ENCODE data around the gene USP17L26. TPM values are rescaled to one million over a fixed set of nuclear protein-coding genes. Genes with fewer than 3 reads are reported as not detected.
"Not testable (repeated sequence)": the region's sequence is repeated elsewhere in the genome, so short reads cannot be mapped to it uniquely, and the experiment has no call there.

USP17L26 gene
- total RNA-seq, 1 experiment from 2014 or later = not detected

GRCh38 chr4:9348593-9348992 lies 14.1 kb downstream of the USP17L26 start, which contains the start of gene USP17L28:
Gene USP17L28 (plus strand): TSS chr4:9348893. CDS start chr4:9348893, 0 bp downstream.
- H3K36me3 Mint-ChIP-seq (ENCODE audit: insufficient read depth in 1 of 3, low read depth in 3 of 3); H2BK20ac ChIP-seq (ENCODE audit: low read depth, low read length, poor library complexity, severe bottlenecking); H3K4me1 Mint-ChIP-seq; H3K56ac ChIP-seq (ENCODE audit: insufficient read length, low read depth, low read length); DNase-seq; H2BK15ac ChIP-seq (ENCODE audit: low read depth, low read length); H4K5ac ChIP-seq (ENCODE audit: insufficient read length, low read depth, low read length); H3K27ac Mint-ChIP-seq; H3K4me2 ChIP-seq (ENCODE audit: insufficient read depth, insufficient read length, low read length); H3K14ac ChIP-seq (ENCODE audit: insufficient read depth, low read length); H3K9me3 ChIP-seq (ENCODE audit: control insufficient read depth, low read depth, low read length); H2AFZ ChIP-seq (ENCODE audit: low read length); H4K8ac ChIP-seq (replicated peaks; ENCODE audit: insufficient read length, low read depth, low read length); H3K9ac ChIP-seq (ENCODE audit: extremely low read depth, insufficient read length, low read length); H2BK120ac ChIP-seq (ENCODE audit: low read depth, low read length, poor library complexity, severe bottlenecking); H3K79me2 ChIP-seq (ENCODE audit: insufficient read depth, low read length); H3K18ac ChIP-seq (ENCODE audit: insufficient read length, low read depth, low read length); H3K27me3 ChIP-seq (ENCODE audit: insufficient read depth, low read length); H3K4me1 ChIP-seq (ENCODE audit: insufficient read depth, low read length); H3K23ac ChIP-seq (ENCODE audit: insufficient read length, low read depth, low read length); H3K23me2 ChIP-seq (ENCODE audit: insufficient read length, low read depth, low read length, poor library complexity, severe bottlenecking); H3K4me3 Mint-ChIP-seq; H3K4ac ChIP-seq (ENCODE audit: low read depth, low read length); H2BK12ac ChIP-seq (ENCODE audit: insufficient read length, low read depth, low read length); H3T11ph ChIP-seq (ENCODE audit: low read length); H4K20me1 ChIP-seq (ENCODE audit: control insufficient read depth, insufficient read depth, insufficient read length); H3K9me3 Mint-ChIP-seq; H2BK5ac ChIP-seq (ENCODE audit: insufficient read length, low read length); H3K27ac ChIP-seq (ENCODE audit: insufficient read length, low read depth, low read length); H3K79me1 ChIP-seq (ENCODE audit: insufficient read depth, low read depth, low read length, poor library complexity, severe bottlenecking); H4K91ac ChIP-seq (ENCODE audit: insufficient read length, low read depth, low read length); H2AK5ac ChIP-seq (ENCODE audit: insufficient read length, low read length); H3K27me3 Mint-ChIP-seq (ENCODE audit: low read depth): not testable (repeated sequence)
- no CpG with 5 or more reads among the region's 15 CpGs for WGBS (ENCODE audit: extremely low coverage, insufficient read length, low lambda C conversion rate)

DNA sequence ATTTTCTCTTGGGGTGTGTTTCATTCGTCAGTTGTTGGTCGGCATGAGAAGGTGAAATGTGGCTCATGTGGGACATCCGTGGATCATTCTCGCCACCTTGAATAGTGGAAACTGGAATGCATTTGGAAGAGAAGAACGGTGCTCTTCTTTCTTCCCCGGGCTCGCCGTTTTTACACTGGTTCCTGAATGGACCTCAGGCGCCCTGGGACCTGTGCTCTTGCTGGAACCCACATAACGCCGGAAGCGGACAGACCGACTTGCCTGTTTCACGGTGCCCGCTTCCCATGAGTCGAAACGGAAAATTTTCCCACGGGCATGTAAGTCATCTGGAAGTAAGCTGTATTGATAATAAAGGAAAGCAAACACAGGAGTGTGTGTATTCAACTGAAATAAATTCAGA lies 16.4 kb downstream of the USP17L26 start:
- not testable (repeated sequence) for H3K18ac ChIP-seq (ENCODE audit: insufficient read length, low read depth, low read length); H4K91ac ChIP-seq (ENCODE audit: insufficient read length, low read depth, low read length); H3K4me2 ChIP-seq (ENCODE audit: insufficient read depth, insufficient read length, low read length); H2BK12ac ChIP-seq (ENCODE audit: insufficient read length, low read depth, low read length); H3K9ac ChIP-seq (ENCODE audit: extremely low read depth, insufficient read length, low read length); H3K23me2 ChIP-seq (ENCODE audit: insufficient read length, low read depth, low read length, poor library complexity, severe bottlenecking); H3K27ac ChIP-seq (ENCODE audit: insufficient read length, low read depth, low read length); H2BK120ac ChIP-seq (ENCODE audit: low read depth, low read length, poor library complexity, severe bottlenecking); H3K4ac ChIP-seq (ENCODE audit: low read depth, low read length); H3K27me3 ChIP-seq (ENCODE audit: insufficient read depth, low read length); H2BK20ac ChIP-seq (ENCODE audit: low read depth, low read length, poor library complexity, severe bottlenecking); H3K14ac ChIP-seq (ENCODE audit: insufficient read depth, low read length); DNase-seq; H3K9me3 Mint-ChIP-seq; H3K4me3 Mint-ChIP-seq; H2BK15ac ChIP-seq (ENCODE audit: low read depth, low read length); H3K56ac ChIP-seq (ENCODE audit: insufficient read length, low read depth, low read length); H3K4me1 ChIP-seq (ENCODE audit: insufficient read depth, low read length); H3K79me2 ChIP-seq (ENCODE audit: insufficient read depth, low read length); H3K23ac ChIP-seq (ENCODE audit: insufficient read length, low read depth, low read length); H4K5ac ChIP-seq (ENCODE audit: insufficient read length, low read depth, low read length); H3T11ph ChIP-seq (ENCODE audit: low read length); H3K27me3 Mint-ChIP-seq (ENCODE audit: low read depth); H2AK5ac ChIP-seq (ENCODE audit: insufficient read length, low read length); H3K79me1 ChIP-seq (ENCODE audit: insufficient read depth, low read depth, low read length, poor library complexity, severe bottlenecking); H3K36me3 Mint-ChIP-seq (ENCODE audit: insufficient read depth in 1 of 3, low read depth in 3 of 3); H2BK5ac ChIP-seq (ENCODE audit: insufficient read length, low read length); H2AFZ ChIP-seq (ENCODE audit: low read length); H3K4me1 Mint-ChIP-seq; H4K8ac ChIP-seq (replicated peaks; ENCODE audit: insufficient read length, low read depth, low read length); H4K20me1 ChIP-seq (ENCODE audit: control insufficient read depth, insufficient read depth, insufficient read length); H3K27ac Mint-ChIP-seq; H3K9me3 ChIP-seq (ENCODE audit: control insufficient read depth, low read depth, low read length)
- no CpG with 5 or more reads among the region's 18 CpGs for WGBS (ENCODE audit: extremely low coverage, insufficient read length, low lambda C conversion rate)
